ENCODE data around the gene CENPT. TPM values are rescaled to one million over a fixed set of nuclear protein-coding genes. Genes with fewer than 3 reads are reported as not detected.
A peak's percentile ranks its signal among the peaks of the same experiment; 100 is the strongest.

Gene CENPT
- total RNA-seq, 1 experiment from 2014 or later: 60.9 TPM

DNA sequence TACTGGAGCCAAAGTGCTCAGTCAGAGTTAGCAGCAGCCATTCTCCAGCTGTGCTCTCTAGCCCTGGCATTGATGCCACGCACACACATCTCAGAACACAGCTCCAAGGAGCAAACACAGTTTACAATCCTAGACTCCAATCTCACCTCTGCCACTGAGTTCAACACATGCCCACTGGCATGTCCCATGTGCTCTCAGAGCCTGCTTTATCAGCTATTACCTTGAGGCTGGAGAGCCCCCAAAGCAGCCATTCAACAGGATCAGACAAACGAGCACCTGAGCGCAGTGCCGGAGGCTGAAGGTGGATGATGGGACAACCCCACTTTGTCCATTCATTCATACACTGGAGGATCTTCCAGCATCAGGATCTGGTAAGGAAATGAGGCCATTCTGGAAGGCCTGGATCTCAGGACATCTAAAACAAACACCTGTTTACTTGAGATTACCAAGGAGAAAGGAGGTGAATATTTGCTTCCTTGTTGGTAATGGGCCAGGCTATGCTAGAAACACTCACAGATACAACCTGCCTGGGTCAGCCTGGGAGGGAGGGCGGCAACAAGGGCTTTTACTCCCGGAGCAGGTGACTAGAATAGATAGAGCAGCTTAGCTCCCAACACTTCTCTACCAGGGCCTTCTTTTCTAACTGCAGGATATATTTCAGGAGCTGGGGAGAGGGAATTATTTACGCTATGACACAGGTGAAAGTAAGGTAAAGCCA lies 66.5 kb downstream of the CENPT start:
- Histone ChIP-seq H3K23ac (ENCODE audit: insufficient read length, low read depth, low read length) (no peak overlapping the region), H2AK5ac (ENCODE audit: insufficient read length, low read length) (no peak overlapping the region), H2BK15ac (ENCODE audit: low read depth, low read length) (no peak overlapping the region), H3K14ac (ENCODE audit: insufficient read depth, low read length) (no peak overlapping the region), H2BK20ac (ENCODE audit: low read depth, low read length, poor library complexity, severe bottlenecking) (no peak overlapping the region), H3K27ac (ENCODE audit: insufficient read length, low read depth, low read length) (no peak overlapping the region), H3K27me3 (ENCODE audit: insufficient read depth, low read length) (no peaks in the 10 kb centered on the region), H4K20me1 (ENCODE audit: control insufficient read depth, insufficient read depth, insufficient read length) (no peaks in the 10 kb centered on the region), H3T11ph (ENCODE audit: low read length) (no peak overlapping the region), H4K91ac (ENCODE audit: insufficient read length, low read depth, low read length) (no peak overlapping the region), H3K56ac (ENCODE audit: insufficient read length, low read depth, low read length) (no peak overlapping the region), H2BK5ac (ENCODE audit: insufficient read length, low read length) (no peak overlapping the region), H3K4ac (ENCODE audit: low read depth, low read length) (no peak overlapping the region), H3K4me2 (ENCODE audit: insufficient read depth, insufficient read length, low read length) (no peak overlapping the region), H3K79me1 (ENCODE audit: insufficient read depth, low read depth, low read length, poor library complexity, severe bottlenecking) (no peaks in the 10 kb centered on the region), H4K5ac (ENCODE audit: insufficient read length, low read depth, low read length) (no peak overlapping the region), H2BK120ac (ENCODE audit: low read depth, low read length, poor library complexity, severe bottlenecking) (no peak overlapping the region), H3K4me1 (ENCODE audit: insufficient read depth, low read length) (no peaks in the 10 kb centered on the region), H3K79me2 (ENCODE audit: insufficient read depth, low read length) (no peaks in the 10 kb centered on the region), H3K23me2 (ENCODE audit: insufficient read length, low read depth, low read length, poor library complexity, severe bottlenecking) (no peaks in the 10 kb centered on the region), H2BK12ac (ENCODE audit: insufficient read length, low read depth, low read length) (no peak overlapping the region), H3K18ac (ENCODE audit: insufficient read length, low read depth, low read length) (no peak overlapping the region), H3K9me3 (ENCODE audit: control insufficient read depth, low read depth, low read length) (no peaks in the 10 kb centered on the region), H4K8ac (replicated peaks; ENCODE audit: insufficient read length, low read depth, low read length) (no peak overlapping the region), H2AFZ (ENCODE audit: low read length) (no peak overlapping the region), H3K9ac (ENCODE audit: extremely low read depth, insufficient read length, low read length) (no peak overlapping the region)
- H3K4me3 Mint-ChIP-seq: no peak overlapping the region
- H3K9me3 Mint-ChIP-seq: no peaks in the 10 kb centered on the region
- WGBS (ENCODE audit: extremely low coverage, insufficient read length, low lambda C conversion rate): no CpG with 5 or more reads among the region's 7 CpGs
- no peaks in the 10 kb centered on the region; the same call in 1 of the 2 replicates for H3K27me3 Mint-ChIP-seq (ENCODE audit: low read depth)
- TF ChIP-seq, protein P1, sequence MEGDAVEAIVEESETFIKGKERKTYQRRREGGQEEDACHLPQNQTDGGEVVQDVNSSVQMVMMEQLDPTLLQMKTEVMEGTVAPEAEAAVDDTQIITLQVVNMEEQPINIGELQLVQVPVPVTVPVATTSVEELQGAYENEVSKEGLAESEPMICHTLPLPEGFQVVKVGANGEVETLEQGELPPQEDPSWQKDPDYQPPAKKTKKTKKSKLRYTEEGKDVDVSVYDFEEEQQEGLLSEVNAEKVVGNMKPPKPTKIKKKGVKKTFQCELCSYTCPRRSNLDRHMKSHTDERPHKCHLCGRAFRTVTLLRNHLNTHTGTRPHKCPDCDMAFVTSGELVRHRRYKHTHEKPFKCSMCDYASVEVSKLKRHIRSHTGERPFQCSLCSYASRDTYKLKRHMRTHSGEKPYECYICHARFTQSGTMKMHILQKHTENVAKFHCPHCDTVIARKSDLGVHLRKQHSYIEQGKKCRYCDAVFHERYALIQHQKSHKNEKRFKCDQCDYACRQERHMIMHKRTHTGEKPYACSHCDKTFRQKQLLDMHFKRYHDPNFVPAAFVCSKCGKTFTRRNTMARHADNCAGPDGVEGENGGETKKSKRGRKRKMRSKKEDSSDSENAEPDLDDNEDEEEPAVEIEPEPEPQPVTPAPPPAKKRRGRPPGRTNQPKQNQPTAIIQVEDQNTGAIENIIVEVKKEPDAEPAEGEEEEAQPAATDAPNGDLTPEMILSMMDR (conservative IDR thresholded peaks at IDR 0.05): no peak
- no peaks in the 10 kb centered on the region; a peak in 1 of 7 replicates for H3K36me3 Mint-ChIP-seq (ENCODE audit: insufficient read depth in 1 of 3, low read depth in 3 of 3)
- H3K4me1 Mint-ChIP-seq: peaks cover 0 to 3% of the 10 kb centered on the region in 2 experiments; a peak in 1 of 4 replicates
- no peak for DNase-seq
- H3K27ac Mint-ChIP-seq: peak overlapping the region in 1 of 3 experiments; percentile 32; a peak in 1 of 7 replicates
